Adrenal gland (tissue), 12 donors: ENCODE measurements around the gene PRSS50. TPM values are rescaled to one million over a fixed set of nuclear protein-coding genes. Genes with fewer than 3 reads are reported as not detected.
A peak's percentile ranks its signal among the peaks of the same experiment; 100 is the strongest.

ENCODE experiments used
- DNase-seq, 7 donors: peaks; one replicate each; pipeline ENCODE4 v3.0.0-alpha.2; 2019 to 2020
- H3K27ac ChIP-seq, 5 donors: fragments of 200-600 bp; sonication (generic) in 4 of 5; 1 replicate in 3 of 5; 2 replicates in 2 of 5; pipeline versions ENCODE4 v1.5.1 to v1.8.0; 2016 to 2020; ENCODE audit warnings: mild to moderate bottlenecking in 1 of 5
- H3K27me3 ChIP-seq: fragments of 200-600 bp; 2 replicates; pipeline ENCODE4 v1.8.0; 2021
- H3K36me3 ChIP-seq, 2 donors: fragments of 200-600 bp; replicated peaks in 1 of 2; 1 replicate in 1 of 2; 2 replicates in 1 of 2; pipeline versions ENCODE4 v1.5.1 to v1.8.0; 2018 to 2022
- H3K4me1 ChIP-seq, 2 donors: fragments of 200-600 bp; replicated peaks in 1 of 2; 1 replicate in 1 of 2; 2 replicates in 1 of 2; pipeline versions ENCODE4 v1.5.1 to v1.8.0; 2018 to 2021
- H3K4me3 ChIP-seq, 4 donors: fragments of 200-600 bp; sonication (generic) in 3 of 4; one replicate each; pipeline ENCODE4 v1.5.1; 2016 to 2018
- H3K9me3 ChIP-seq, 3 donors: fragments of 200-600 bp; sonication (generic) in 1 of 3; replicated peaks in 1 of 3; 1 replicate in 2 of 3; 2 replicates in 1 of 3; pipeline versions ENCODE4 v1.5.1 to v1.8.0; 2016 to 2021
- POLR2A ChIP-seq, 2 donors: fragments of 450-650 bp; IDR thresholded peaks; one replicate each; pipeline ENCODE4 v1.6.1; 2017; ENCODE audit warnings: antibody characterized with exemption in 2 of 2, mild to moderate bottlenecking in 2 of 2, moderate library complexity in 1 of 2
- WGBS, 4 donors: extraction: QIAGEN DNeasy Blood & Tissue Kit in 2 of 4; methylation state at CpG; one replicate each; pipeline versions ENCODE4 v1.1.5 to v1.1.7; 2013 to 2017; 5-methylcytosine and 5-hydroxymethylcytosine counted together
- intact Hi-C, 2 donors: fragments of 100-400 bp; cut with DNase I; formaldehyde crosslinking; loops; one replicate each; pipeline versions ENCODE4 v1.14.1 to v1.15.0; 2022 to 2023
- polyA plus RNA-seq, 3 donors: library from polyadenylated mRNA; stranded (reverse); fragments of 200-250 nt in 2 of 3; fragments of 350-450 nt in 1 of 3; fragmentation: Illumina TruSeq in 1 of 3; extraction: RNeasy Lipid Tissue Mini Kit (QIAGEN cat#74804) in 1 of 3; gene quantifications; one replicate each; pipeline ENCODE4 v1.2.3, GENCODE V29; 2013 to 2014
- total RNA-seq, 9 donors: library from RNA; depleted of rRNA in 4 of 9; stranded (reverse); fragments of >200 nt in 4 of 9; fragments of 120-200 nt in 1 of 9; fragmentation: NEBNext Ultra II Directional in 1 of 9; extraction: Animal tissue kit (Norgen Biotek cat#: 25700) in 1 of 9; gene quantifications; one replicate each; pipeline versions ENCODE4 v1.1.0 to v1.2.4, GENCODE V29; 2013 to 2023
- TF ChIP-seq, protein P1 (sequence below), 6 experiments: fragments of 450-650 bp in 4 of 6; fragments of 200-600 bp in 2 of 6; sonication (generic) in 1 of 6; IDR thresholded peaks; 1 replicate in 5 of 6; 2 replicates in 1 of 6; pipeline versions ENCODE4 v1.5.1 to v1.8.0; 2016 to 2021; ENCODE audit warnings: antibody characterized with exemption in 6 of 6, mild to moderate bottlenecking in 2 of 6, moderate library complexity in 1 of 6
- donor health status: healthy with polysubstance abuse.
- donor health status: Bipolar disorder and iron deficiency.
- donor health status: DM: yes; HTN: yes; CAD: no.
- donor health status: DM: no; HTN: no; CAD: no.
- donor health status: DM: no; HTN: no; CAD: no.
- donor health status: DM: yes; HTN: yes; CAD: no.

The PRSS50 gene
- total and polyA plus RNA-seq, 12 donors = 0.07 to 1.9 (median 0.18) TPM; not detected in 4

DNA sequence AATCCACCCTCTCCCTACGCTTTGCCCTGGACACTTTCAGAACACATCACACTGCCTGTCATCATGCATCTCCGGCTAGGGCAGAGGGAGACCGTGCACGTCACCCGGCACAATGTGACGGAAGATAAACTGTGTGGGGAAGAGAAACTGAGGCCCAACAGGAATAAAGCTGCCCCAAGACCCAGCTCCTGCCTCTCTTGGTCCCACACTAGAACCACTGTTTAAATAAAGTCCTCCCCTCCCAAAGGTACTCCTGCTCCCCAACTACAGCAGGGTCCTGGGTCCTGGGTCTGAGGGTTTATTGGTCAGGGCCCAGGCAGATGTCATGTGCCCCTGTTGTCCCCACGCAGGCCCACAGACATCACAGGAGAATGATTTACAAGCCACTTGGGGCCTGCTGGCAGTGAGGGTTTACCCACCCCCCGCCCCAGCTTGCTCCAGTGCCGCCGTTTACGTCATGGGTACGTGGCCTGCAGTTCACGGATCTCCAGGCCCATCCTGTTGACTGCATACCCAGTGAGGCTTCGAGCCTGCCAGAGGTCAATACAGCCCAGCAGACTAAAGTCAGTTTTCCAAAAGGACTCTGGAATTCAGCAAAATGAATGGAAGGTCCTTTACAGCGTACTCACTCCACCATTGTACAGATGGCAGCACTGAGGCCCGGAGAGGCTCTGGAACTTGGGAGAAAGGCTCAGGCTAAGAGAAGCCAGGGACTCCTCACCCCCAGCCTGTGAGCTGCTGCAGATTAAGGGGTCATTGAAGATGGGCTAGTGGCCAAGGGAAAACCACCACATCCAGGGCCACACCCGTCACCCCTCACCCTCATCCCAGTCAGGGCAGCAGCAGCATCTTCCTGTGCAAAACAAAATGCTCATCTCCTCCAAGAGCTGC lies 47.4 kb downstream of the PRSS50 start:
- H3K4me1 ChIP-seq = no peaks in the 10 kb centered on the region
- peak in 6 of 7 donors; percentile 0 to 33 (median 7) for DNase-seq
- no peaks in the 10 kb centered on the region for H3K36me3 ChIP-seq
- no peak for TF ChIP-seq POLR2A (IDR thresholded peaks at IDR 0.05)
- TF ChIP-seq, protein P1, sequence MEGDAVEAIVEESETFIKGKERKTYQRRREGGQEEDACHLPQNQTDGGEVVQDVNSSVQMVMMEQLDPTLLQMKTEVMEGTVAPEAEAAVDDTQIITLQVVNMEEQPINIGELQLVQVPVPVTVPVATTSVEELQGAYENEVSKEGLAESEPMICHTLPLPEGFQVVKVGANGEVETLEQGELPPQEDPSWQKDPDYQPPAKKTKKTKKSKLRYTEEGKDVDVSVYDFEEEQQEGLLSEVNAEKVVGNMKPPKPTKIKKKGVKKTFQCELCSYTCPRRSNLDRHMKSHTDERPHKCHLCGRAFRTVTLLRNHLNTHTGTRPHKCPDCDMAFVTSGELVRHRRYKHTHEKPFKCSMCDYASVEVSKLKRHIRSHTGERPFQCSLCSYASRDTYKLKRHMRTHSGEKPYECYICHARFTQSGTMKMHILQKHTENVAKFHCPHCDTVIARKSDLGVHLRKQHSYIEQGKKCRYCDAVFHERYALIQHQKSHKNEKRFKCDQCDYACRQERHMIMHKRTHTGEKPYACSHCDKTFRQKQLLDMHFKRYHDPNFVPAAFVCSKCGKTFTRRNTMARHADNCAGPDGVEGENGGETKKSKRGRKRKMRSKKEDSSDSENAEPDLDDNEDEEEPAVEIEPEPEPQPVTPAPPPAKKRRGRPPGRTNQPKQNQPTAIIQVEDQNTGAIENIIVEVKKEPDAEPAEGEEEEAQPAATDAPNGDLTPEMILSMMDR (IDR thresholded peaks at IDR 0.05) = no peak
- no peaks in the 10 kb centered on the region for H3K27me3 ChIP-seq
- H3K9me3 ChIP-seq = no peaks in the 10 kb centered on the region
- no peak overlapping the region for H3K4me3 ChIP-seq
- H3K27ac ChIP-seq = no peak overlapping the region
- intact Hi-C loops = no loop called here
- 85 to 95% (median 87%) methylated on average over 13 to 17 of the region's 17 CpGs for WGBS, 4 donors

DNA sequence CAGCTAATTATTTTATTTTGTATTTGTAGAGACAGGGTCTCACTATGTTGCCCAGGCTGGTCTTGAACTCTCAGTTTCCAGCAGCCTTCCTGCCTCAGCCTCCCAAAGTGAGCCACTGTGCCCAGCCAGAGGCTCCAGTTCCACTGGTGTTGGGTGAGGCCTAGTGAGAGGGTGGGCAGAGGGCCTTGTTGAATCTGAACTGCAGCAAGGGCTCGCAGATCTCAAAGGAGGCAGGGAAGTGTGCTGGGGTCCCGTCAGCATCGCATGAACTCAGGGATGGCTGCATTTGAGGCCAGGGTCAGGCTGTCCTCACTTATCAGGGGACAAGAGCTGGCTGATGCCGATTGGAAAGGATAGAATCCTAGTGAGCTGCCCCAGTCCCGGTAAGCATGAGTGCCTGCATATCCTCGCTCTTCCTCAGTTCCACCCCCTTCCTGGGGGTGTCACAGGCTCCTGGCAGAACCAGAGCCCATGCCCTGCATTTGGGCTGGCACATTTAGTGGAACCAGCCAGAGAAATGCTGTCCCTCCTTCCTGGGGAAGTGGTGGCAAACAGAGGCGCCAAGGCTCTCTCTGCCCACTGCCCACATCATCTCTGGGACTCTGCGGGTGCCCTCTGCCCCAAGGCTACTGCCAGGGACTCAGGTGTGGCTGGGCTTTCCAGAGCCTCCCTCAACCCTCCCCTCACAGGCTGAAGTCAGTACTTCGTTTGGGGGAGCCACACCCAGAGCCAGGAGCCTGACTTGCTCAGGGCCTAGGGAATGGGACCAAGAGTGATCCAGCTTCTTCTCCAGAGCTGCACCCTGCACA lies 48.3 kb downstream of the PRSS50 start:
- Histone ChIP-seq H3K27me3 (no peaks in the 10 kb centered on the region), H3K4me3 (no peak overlapping the region), H3K27ac (no peak overlapping the region), H3K36me3 (no peaks in the 10 kb centered on the region), H3K4me1 (no peaks in the 10 kb centered on the region), H3K9me3 (no peaks in the 10 kb centered on the region)
- intact Hi-C loops = no loop called here
- DNase-seq = peak; percentile 0 to 31 (median 10)
- 72 to 90% (median 77%) methylated on average over 2 to 9 of the region's 9 CpGs for WGBS, 4 donors
- TF ChIP-seq, protein P1 (IDR thresholded peaks at IDR 0.05) = no peak
- no peak for TF ChIP-seq POLR2A (IDR thresholded peaks at IDR 0.05)

DNA sequence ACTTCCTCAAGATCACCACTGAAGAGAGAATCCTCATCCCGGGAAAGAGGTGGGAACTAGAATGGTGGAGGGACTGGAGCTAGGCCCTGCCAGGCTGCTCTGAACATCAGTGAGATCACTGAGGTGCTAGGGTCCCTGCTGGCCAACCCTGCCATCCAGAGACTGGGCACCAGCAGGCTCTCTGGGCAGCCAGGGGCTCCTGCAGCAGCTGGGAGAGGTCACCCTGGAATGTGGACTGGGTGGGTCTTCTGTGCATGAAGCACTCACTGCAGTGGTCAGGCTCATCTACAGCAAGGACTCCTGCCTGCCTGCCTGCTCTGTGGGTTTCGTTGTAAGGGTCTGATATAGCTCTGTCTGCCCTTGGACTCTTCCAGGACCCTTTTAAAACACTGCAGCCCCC lies 49.1 kb downstream of the PRSS50 start:
- intact Hi-C loops = no loop called here
- TF ChIP-seq, protein P1 (IDR thresholded peaks at IDR 0.05) = no peak
- Histone ChIP-seq H3K36me3 (no peaks in the 10 kb centered on the region), H3K4me3 (no peak overlapping the region), H3K4me1 (peaks cover 0 to 3% of the 10 kb centered on the region in 2 donors), H3K27me3 (no peaks in the 10 kb centered on the region), H3K9me3 (no peaks in the 10 kb centered on the region), H3K27ac (no peak overlapping the region)
- WGBS, 4 donors = 73 to 83% (median 79%) methylated on average over 2 of the region's 2 CpGs
- peak in 6 of 7 donors; percentile 1 to 33 (median 7) for DNase-seq

DNA sequence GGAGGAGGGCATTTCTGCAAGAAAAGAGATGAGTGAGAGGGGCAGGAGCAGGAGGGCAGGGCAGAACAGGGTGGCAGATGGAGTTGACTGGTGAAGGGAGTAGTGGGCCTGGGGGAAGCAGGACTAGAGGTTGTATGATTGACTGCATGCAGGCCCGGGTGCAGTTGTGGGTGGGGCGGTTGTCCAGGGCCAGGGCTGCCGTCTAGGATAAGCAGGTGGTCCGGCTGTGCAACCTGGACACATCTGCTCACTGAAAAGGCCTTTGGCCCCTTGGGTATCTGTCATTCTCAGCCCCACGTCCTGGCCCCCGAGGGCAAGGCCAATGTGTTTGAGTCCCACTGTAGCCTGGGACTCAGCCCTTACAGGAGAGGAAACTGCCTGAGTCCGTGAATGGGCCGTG lies 49.6 kb downstream of the PRSS50 start:
- 68 to 80% (median 74%) methylated on average over 4 to 8 of the region's 8 CpGs for WGBS, 4 donors
- Histone ChIP-seq H3K4me1 (peaks cover 0 to 4% of the 10 kb centered on the region in 2 donors), H3K9me3 (no peaks in the 10 kb centered on the region), H3K27ac (no peak overlapping the region), H3K36me3 (no peaks in the 10 kb centered on the region), H3K4me3 (no peak overlapping the region), H3K27me3 (no peaks in the 10 kb centered on the region)
- peak in 4 of 7 donors; percentile 3 to 33 (median 8) for DNase-seq
- no peak for TF ChIP-seq POLR2A (IDR thresholded peaks at IDR 0.05)
- TF ChIP-seq, protein P1 (IDR thresholded peaks at IDR 0.05) = no peak
- intact Hi-C loops = no loop called here
